Sigmoid colon (tissue), 7 donors: Measurements from ENCODE around the gene ANKZF1. TPM values are rescaled to one million over a fixed set of nuclear protein-coding genes. Genes with fewer than 3 reads are reported as not detected.

Experiments used
- DNase-seq: peaks from one replicate; pipeline ENCODE4 v3.0.0-alpha.2; 2019
- H3K27ac ChIP-seq, 4 donors: fragments of 200-600 bp; sonication (generic); one replicate each; pipeline ENCODE4 v1.5.1; 2016 to 2019; ENCODE audit warnings: mild to moderate bottlenecking in 1 of 4
- H3K27me3 ChIP-seq, 3 donors: fragments of 200-600 bp; sonication (generic); one replicate each; pipeline ENCODE4 v1.5.1; 2019; ENCODE audit warnings: mild to moderate bottlenecking in 1 of 3
- H3K36me3 ChIP-seq, 4 donors: fragments of 200-600 bp; sonication (generic); one replicate each; pipeline ENCODE4 v1.5.1; 2016 to 2019
- H3K4me1 ChIP-seq, 4 donors: fragments of 200-600 bp; sonication (generic); one replicate each; pipeline ENCODE4 v1.5.1; 2017 to 2019
- H3K4me3 ChIP-seq, 4 donors: fragments of 200-600 bp; sonication (generic); one replicate each; pipeline ENCODE4 v1.5.1; 2017 to 2019; ENCODE audit warnings: mild to moderate bottlenecking in 2 of 4, moderate library complexity in 1 of 4
- H3K9me3 ChIP-seq, 4 donors: fragments of 200-600 bp in 3 of 4; sonication (generic) in 3 of 4; one replicate each; pipeline versions ENCODE4 v1.5.1 to v1.6.1; 2013 to 2019
- EP300 ChIP-seq, 4 donors: sonication (generic); formaldehyde crosslinking; IDR thresholded peaks; one replicate each; pipeline ENCODE4 v1.6.1; 2017; ENCODE audit warnings: antibody characterized with exemption in 4 of 4
- POLR2A ChIP-seq, 2 donors: fragments of 450-650 bp; IDR thresholded peaks; one replicate each; pipeline ENCODE4 v1.6.1; 2016; ENCODE audit warnings: antibody characterized with exemption in 2 of 2, mild to moderate bottlenecking in 2 of 2, moderate library complexity in 2 of 2
- POLR2AphosphoS5 ChIP-seq, 4 donors: sonication (generic); formaldehyde crosslinking; IDR thresholded peaks; one replicate each; pipeline ENCODE4 v1.6.1; 2017; ENCODE audit warnings: antibody characterized with exemption in 4 of 4
- WGBS, 2 donors: extraction: QIAGEN DNeasy Blood & Tissue Kit; methylation state at CpG; one replicate each; pipeline ENCODE4 v1.1.7; 2013; 5-methylcytosine and 5-hydroxymethylcytosine counted together
- intact Hi-C: fragments of 100-400 bp; cut with DNase I; formaldehyde crosslinking; loops from one replicate; pipeline ENCODE4 v1.15.1; 2023
- polyA plus RNA-seq, 3 donors: library from polyadenylated mRNA; stranded (reverse); fragments of 200-250 nt; gene quantifications; one replicate each; pipeline ENCODE4 v1.2.3, GENCODE V29; 2013
- total RNA-seq, 4 donors: library from RNA; depleted of rRNA; stranded (reverse); fragments of >200 nt; gene quantifications; one replicate each; pipeline ENCODE4 v1.1.0, GENCODE V29; 2016
- TF ChIP-seq, protein P1 (sequence below), 4 experiments: fragments of 450-650 bp in 3 of 4; fragments of 200-600 bp in 1 of 4; IDR thresholded peaks; one replicate each; pipeline ENCODE4 v1.5.1; 2016 to 2019; ENCODE audit warnings: antibody characterized with exemption in 4 of 4, mild to moderate bottlenecking in 3 of 4, moderate library complexity in 2 of 4
- donor health status: healthy with polysubstance abuse.
- donor health status: Bipolar disorder and iron deficiency.
- donor health status: healthy.

Gene ANKZF1
- total and polyA plus RNA-seq, 7 donors: 9.0 to 52.6 (median 36.9) TPM

DNA sequence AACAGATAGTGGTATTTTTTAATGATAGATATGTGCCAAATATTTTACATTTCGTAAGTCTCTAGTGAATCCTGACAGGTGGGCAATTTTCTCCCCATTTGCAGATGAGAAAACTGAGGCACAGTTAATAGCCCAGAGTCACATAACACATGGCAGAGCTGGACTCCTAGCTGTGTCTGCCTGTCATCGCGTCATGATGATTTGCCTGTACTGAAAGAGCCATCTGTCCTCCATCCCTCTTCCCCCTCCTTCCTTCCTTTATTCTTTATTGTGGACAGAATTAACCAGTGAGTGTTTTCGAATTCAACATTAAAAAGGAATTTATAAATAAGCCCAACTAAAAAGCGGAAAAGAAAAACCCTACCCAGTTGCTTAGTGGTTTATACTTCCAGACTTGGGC lies 52.8 kb downstream of the ANKZF1 start:
- 91 to 96% methylated on average over 5 of the region's 5 CpGs for WGBS, 2 donors
- Histone ChIP-seq H3K36me3 (peaks cover 28 to 56% (median 45%) of the 10 kb centered on the region in 4 donors), H3K9me3 (no peaks in the 10 kb centered on the region), H3K4me3 (no peak overlapping the region), H3K4me1 (peaks cover 0 to 40% (median 35%) of the 10 kb centered on the region in 4 donors), H3K27me3 (no peaks in the 10 kb centered on the region), H3K27ac (peak overlapping the region in 3 of 4 donors; percentile 5 to 23 (median 5))
- TF ChIP-seq POLR2A (IDR thresholded peaks at IDR 0.05) (no peak), EP300 (IDR thresholded peaks at IDR 0.05) (no peak), POLR2AphosphoS5 (IDR thresholded peaks at IDR 0.05) (no peak)
- TF ChIP-seq, protein P1, sequence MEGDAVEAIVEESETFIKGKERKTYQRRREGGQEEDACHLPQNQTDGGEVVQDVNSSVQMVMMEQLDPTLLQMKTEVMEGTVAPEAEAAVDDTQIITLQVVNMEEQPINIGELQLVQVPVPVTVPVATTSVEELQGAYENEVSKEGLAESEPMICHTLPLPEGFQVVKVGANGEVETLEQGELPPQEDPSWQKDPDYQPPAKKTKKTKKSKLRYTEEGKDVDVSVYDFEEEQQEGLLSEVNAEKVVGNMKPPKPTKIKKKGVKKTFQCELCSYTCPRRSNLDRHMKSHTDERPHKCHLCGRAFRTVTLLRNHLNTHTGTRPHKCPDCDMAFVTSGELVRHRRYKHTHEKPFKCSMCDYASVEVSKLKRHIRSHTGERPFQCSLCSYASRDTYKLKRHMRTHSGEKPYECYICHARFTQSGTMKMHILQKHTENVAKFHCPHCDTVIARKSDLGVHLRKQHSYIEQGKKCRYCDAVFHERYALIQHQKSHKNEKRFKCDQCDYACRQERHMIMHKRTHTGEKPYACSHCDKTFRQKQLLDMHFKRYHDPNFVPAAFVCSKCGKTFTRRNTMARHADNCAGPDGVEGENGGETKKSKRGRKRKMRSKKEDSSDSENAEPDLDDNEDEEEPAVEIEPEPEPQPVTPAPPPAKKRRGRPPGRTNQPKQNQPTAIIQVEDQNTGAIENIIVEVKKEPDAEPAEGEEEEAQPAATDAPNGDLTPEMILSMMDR (IDR thresholded peaks at IDR 0.05): no peak
- peak; percentile 10 for DNase-seq
- intact Hi-C loops: no loop called here

DNA sequence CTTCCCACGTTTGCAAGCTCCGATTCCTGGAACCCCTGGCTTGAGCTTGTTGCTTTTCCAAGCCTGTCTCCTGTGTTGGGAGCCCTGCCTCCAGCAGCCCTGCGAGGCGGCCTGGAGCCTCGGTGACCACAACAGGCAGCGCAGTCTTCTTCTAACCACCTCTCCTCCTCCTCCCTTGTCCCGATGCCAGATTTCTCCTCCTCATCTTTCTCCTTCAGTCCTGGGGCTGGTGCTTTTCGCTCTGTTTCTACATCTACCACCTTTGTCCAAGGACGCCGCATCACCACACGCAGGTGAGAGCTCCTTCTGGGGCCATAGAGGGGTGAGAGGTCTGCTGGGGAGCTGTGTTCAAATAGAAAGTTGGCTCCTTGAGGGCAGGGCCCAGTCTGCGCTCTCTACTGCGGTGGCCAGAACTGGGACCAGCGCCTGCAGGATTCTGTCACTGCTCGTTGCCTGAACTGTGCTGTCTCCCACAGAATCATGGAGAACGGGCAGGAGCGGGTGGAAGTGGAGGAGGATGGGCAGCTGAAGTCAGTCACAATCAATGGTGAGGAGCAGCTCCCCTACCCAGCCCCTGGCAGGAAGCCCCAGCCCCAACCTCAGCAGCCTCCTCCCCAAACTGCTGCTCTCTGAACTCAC lies 53.5 kb downstream of the ANKZF1 start:
- intact Hi-C loops: no loop called here
- TF ChIP-seq POLR2A (IDR thresholded peaks at IDR 0.05) (no peak), POLR2AphosphoS5 (IDR thresholded peaks at IDR 0.05) (no peak), EP300 (IDR thresholded peaks at IDR 0.05) (no peak)
- TF ChIP-seq, protein P1 (IDR thresholded peaks at IDR 0.05): no peak
- Histone ChIP-seq H3K4me1 (peaks cover 0 to 36% (median 28%) of the 10 kb centered on the region in 4 donors), H3K4me3 (no peak overlapping the region), H3K27me3 (no peaks in the 10 kb centered on the region), H3K9me3 (no peaks in the 10 kb centered on the region), H3K36me3 (peaks cover 28 to 56% (median 45%) of the 10 kb centered on the region in 4 donors), H3K27ac (peak overlapping the region in 3 of 4 donors; percentile 5 to 23 (median 5))
- 92 to 96% methylated on average over 17 of the region's 17 CpGs for whole genome bisulfite sequencing, 2 donors
- DNase-seq: peak; percentile 46

DNA sequence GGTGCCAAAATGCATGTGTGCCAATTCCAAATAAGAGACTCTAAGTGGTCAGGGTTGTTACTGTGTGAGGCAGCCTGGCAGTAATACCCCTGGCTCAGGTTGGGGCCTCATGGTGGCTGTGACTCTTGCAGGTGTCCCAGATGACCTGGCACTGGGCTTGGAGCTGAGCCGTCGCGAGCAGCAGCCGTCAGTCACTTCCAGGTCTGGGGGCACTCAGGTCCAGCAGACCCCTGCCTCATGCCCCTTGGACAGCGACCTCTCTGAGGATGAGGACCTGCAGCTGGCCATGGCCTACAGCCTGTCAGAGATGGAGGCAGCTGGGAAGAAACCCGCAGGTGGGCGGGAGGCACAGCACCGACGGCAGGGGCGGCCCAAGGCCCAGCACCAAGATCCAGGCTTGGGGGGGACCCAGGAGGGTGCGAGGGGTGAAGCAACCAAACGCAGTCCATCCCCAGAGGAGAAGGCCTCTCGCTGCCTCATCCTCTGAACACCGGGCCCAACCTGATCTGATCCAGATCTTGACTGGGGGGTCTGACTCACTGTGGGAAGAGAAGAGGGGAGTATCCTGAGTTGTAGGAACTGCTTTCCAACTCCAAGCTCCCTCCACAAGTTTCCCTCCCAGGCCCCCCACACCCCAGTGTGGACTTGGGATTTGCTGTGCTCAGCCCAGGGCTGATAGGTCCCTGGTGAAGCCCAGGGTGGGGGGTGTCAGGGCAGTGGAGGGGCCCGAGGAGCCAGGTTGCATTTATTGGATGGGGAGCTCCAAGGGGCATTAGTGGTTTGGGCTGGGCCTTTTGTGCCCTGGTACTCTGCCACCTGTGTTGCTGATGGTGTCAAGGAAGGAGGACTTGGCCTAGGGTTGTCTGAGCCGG lies 55.1 kb downstream of the ANKZF1 start:
- peak; percentile 57 for DNase-seq
- intact Hi-C loops: no loop called here
- Histone ChIP-seq H3K4me3 (no peak overlapping the region), H3K4me1 (peaks cover 0 to 33% (median 28%) of the 10 kb centered on the region in 4 donors), H3K27ac (peak overlapping the region in 2 of 4 donors; percentile 13 to 14), H3K9me3 (no peaks in the 10 kb centered on the region), H3K27me3 (no peaks in the 10 kb centered on the region), H3K36me3 (peaks cover 28 to 56% (median 45%) of the 10 kb centered on the region in 4 donors)
- WGBS, 2 donors: 93 to 95% methylated on average over 16 of the region's 16 CpGs
- TF ChIP-seq, protein P1 (IDR thresholded peaks at IDR 0.05): no peak
- TF ChIP-seq EP300 (IDR thresholded peaks at IDR 0.05) (no peak), POLR2A (IDR thresholded peaks at IDR 0.05) (no peak), POLR2AphosphoS5 (IDR thresholded peaks at IDR 0.05) (no peak)

DNA sequence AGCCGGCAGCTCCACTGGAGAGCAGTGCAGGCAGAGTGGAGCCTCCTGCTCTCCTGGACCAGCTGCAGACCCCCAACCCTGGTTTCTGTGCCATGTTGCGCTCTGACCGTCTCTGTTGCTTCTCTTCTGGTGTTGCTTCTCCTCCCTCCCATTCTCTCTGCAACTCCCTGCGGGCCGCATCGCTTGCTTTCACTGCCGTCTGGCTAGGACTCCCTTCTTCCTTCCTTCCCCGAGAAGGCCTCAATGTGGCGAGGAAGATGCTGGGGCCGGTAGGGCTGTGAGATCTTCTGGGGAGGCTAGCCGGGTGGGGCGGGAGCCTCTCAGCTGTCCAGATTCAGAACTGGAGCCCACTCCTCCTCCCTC lies 55.7 kb downstream of the ANKZF1 start:
- no peaks in the 10 kb centered on the region for H3K27me3 ChIP-seq
- H3K9me3 ChIP-seq: no peaks in the 10 kb centered on the region
- peak overlapping the region in 3 of 4 donors; percentile 14 to 33 (median 32) for H3K27ac ChIP-seq
- 95 to 97% methylated on average over 12 of the region's 12 CpGs for WGBS, 2 donors
- intact Hi-C loops: no loop called here
- H3K4me1 ChIP-seq: peaks cover 0 to 32% (median 26%) of the 10 kb centered on the region in 4 donors
- DNase-seq: no peak
- no peak for TF ChIP-seq EP300 (IDR thresholded peaks at IDR 0.05)
- TF ChIP-seq POLR2A (IDR thresholded peaks at IDR 0.05): no peak
- TF ChIP-seq POLR2AphosphoS5 (IDR thresholded peaks at IDR 0.05): no peak
- TF ChIP-seq, protein P1 (IDR thresholded peaks at IDR 0.05): no peak
- H3K36me3 ChIP-seq: peaks cover 28 to 56% (median 45%) of the 10 kb centered on the region in 4 donors
- no peak overlapping the region for H3K4me3 ChIP-seq
